ENCODE results near the gene KIRREL3.

KIRREL3 gene

GRCh38 chr11:126533560-126533959 is 467.0 kb downstream of the KIRREL3 start:
- H3K36me3 ChIP-seq (ENCODE audit: insufficient read depth, low read length): no peaks in the 10 kb centered on the region
- no peak overlapping the region for H3K4me3 ChIP-seq (ENCODE audit: low read depth, low read length)
- H3K27ac ChIP-seq (ENCODE audit: low read depth, low read length): no peak overlapping the region
- H3K79me2 ChIP-seq (ENCODE audit: control insufficient read depth, insufficient read depth, low read length, unreplicated experiment): no peaks in the 10 kb centered on the region
- no peak overlapping the region for H2AFZ ChIP-seq (ENCODE audit: low read length, unreplicated experiment)
- H3K4me1 ChIP-seq (ENCODE audit: control insufficient read depth, insufficient read depth, low read length, unreplicated experiment): no peaks in the 10 kb centered on the region
- peaks cover 11% of the 10 kb centered on the region; the same call in 1 of the 2 replicates for H3K27me3 ChIP-seq (ENCODE audit: insufficient read depth, low read length)

GRCh38 chr11:126530416-126530815 is 470.2 kb downstream of the KIRREL3 start:
- no peak overlapping the region for H3K27ac ChIP-seq (ENCODE audit: low read depth, low read length)
- peaks cover 5% of the 10 kb centered on the region for H3K27me3 ChIP-seq (ENCODE audit: insufficient read depth, low read length)
- no peaks in the 10 kb centered on the region for H3K4me1 ChIP-seq (ENCODE audit: control insufficient read depth, insufficient read depth, low read length, unreplicated experiment)
- H2AFZ ChIP-seq (ENCODE audit: low read length, unreplicated experiment): no peak overlapping the region
- H3K4me3 ChIP-seq (ENCODE audit: low read depth, low read length): no peak overlapping the region
- H3K79me2 ChIP-seq (ENCODE audit: control insufficient read depth, insufficient read depth, low read length, unreplicated experiment): no peaks in the 10 kb centered on the region
- no peaks in the 10 kb centered on the region for H3K36me3 ChIP-seq (ENCODE audit: insufficient read depth, low read length)

GRCh38 chr11:126529037-126529436 is 471.5 kb downstream of the KIRREL3 start:
- H3K27ac ChIP-seq (ENCODE audit: low read depth, low read length): no peak overlapping the region
- H3K36me3 ChIP-seq (ENCODE audit: insufficient read depth, low read length): no peaks in the 10 kb centered on the region
- H3K4me1 ChIP-seq (ENCODE audit: control insufficient read depth, insufficient read depth, low read length, unreplicated experiment): no peaks in the 10 kb centered on the region
- H3K27me3 ChIP-seq (ENCODE audit: insufficient read depth, low read length): peaks cover 5% of the 10 kb centered on the region
- H3K79me2 ChIP-seq (ENCODE audit: control insufficient read depth, insufficient read depth, low read length, unreplicated experiment): no peaks in the 10 kb centered on the region
- H3K4me3 ChIP-seq (ENCODE audit: low read depth, low read length): no peak overlapping the region
- H2AFZ ChIP-seq (ENCODE audit: low read length, unreplicated experiment): no peak overlapping the region

- peaks cover 5% of the 10 kb centered on the region for H3K27me3 ChIP-seq (ENCODE audit: insufficient read depth, low read length)
Observed at GRCh38 chr11:126528075-126528474, 472.5 kb downstream of the KIRREL3 start.

GRCh38 chr11:126527651-126528050 is 472.9 kb downstream of the KIRREL3 start:
- peaks cover 5% of the 10 kb centered on the region for H3K27me3 ChIP-seq (ENCODE audit: insufficient read depth, low read length)
- no peak overlapping the region for H3K27ac ChIP-seq (ENCODE audit: low read depth, low read length)
- H3K4me1 ChIP-seq (ENCODE audit: control insufficient read depth, insufficient read depth, low read length, unreplicated experiment): no peaks in the 10 kb centered on the region
- no peak overlapping the region for H3K4me3 ChIP-seq (ENCODE audit: low read depth, low read length)
- no peak overlapping the region for H2AFZ ChIP-seq (ENCODE audit: low read length, unreplicated experiment)
- H3K79me2 ChIP-seq (ENCODE audit: control insufficient read depth, insufficient read depth, low read length, unreplicated experiment): no peaks in the 10 kb centered on the region
- no peaks in the 10 kb centered on the region for H3K36me3 ChIP-seq (ENCODE audit: insufficient read depth, low read length)

More at GRCh38 chr11:126528075-126528474, 472.5 kb downstream of the KIRREL3 start:
- no peaks in the 10 kb centered on the region for H3K4me1 ChIP-seq (ENCODE audit: control insufficient read depth, insufficient read depth, low read length, unreplicated experiment)
- no peaks in the 10 kb centered on the region for H3K79me2 ChIP-seq (ENCODE audit: control insufficient read depth, insufficient read depth, low read length, unreplicated experiment)
- no peak overlapping the region for H2AFZ ChIP-seq (ENCODE audit: low read length, unreplicated experiment)
- no peak overlapping the region for H3K27ac ChIP-seq (ENCODE audit: low read depth, low read length)
- no peak overlapping the region for H3K4me3 ChIP-seq (ENCODE audit: low read depth, low read length)
- no peaks in the 10 kb centered on the region for H3K36me3 ChIP-seq (ENCODE audit: insufficient read depth, low read length)

- no peak overlapping the region for H2AFZ ChIP-seq (ENCODE audit: low read length, unreplicated experiment)
- no peaks in the 10 kb centered on the region for H3K36me3 ChIP-seq (ENCODE audit: insufficient read depth, low read length)
- H3K4me1 ChIP-seq (ENCODE audit: control insufficient read depth, insufficient read depth, low read length, unreplicated experiment): no peaks in the 10 kb centered on the region
- H3K79me2 ChIP-seq (ENCODE audit: control insufficient read depth, insufficient read depth, low read length, unreplicated experiment): no peaks in the 10 kb centered on the region
- no peak overlapping the region for H3K4me3 ChIP-seq (ENCODE audit: low read depth, low read length)
- H3K27me3 ChIP-seq (ENCODE audit: insufficient read depth, low read length): peaks cover 5% of the 10 kb centered on the region
- no peak overlapping the region for H3K27ac ChIP-seq (ENCODE audit: low read depth, low read length)
Observed at GRCh38 chr11:126526471-126526870, 474.1 kb downstream of the KIRREL3 start.

- Histone ChIP-seq H3K4me3 (ENCODE audit: low read depth, low read length) (no peak overlapping the region), H3K27ac (ENCODE audit: low read depth, low read length) (no peak overlapping the region), H3K27me3 (ENCODE audit: insufficient read depth, low read length) (peaks cover 5% of the 10 kb centered on the region), H3K4me1 (ENCODE audit: control insufficient read depth, insufficient read depth, low read length, unreplicated experiment) (no peaks in the 10 kb centered on the region), H3K36me3 (ENCODE audit: insufficient read depth, low read length) (no peaks in the 10 kb centered on the region), H3K79me2 (ENCODE audit: control insufficient read depth, insufficient read depth, low read length, unreplicated experiment) (no peaks in the 10 kb centered on the region), H2AFZ (ENCODE audit: low read length, unreplicated experiment) (no peak overlapping the region)
Observed at GRCh38 chr11:126525702-126526101, 474.9 kb downstream of the KIRREL3 start.

GRCh38 chr11:126525216-126525615 is 475.4 kb downstream of the KIRREL3 start:
- Histone ChIP-seq H3K79me2 (ENCODE audit: control insufficient read depth, insufficient read depth, low read length, unreplicated experiment) (no peaks in the 10 kb centered on the region), H3K36me3 (ENCODE audit: insufficient read depth, low read length) (no peaks in the 10 kb centered on the region), H3K4me1 (ENCODE audit: control insufficient read depth, insufficient read depth, low read length, unreplicated experiment) (no peaks in the 10 kb centered on the region), H3K27ac (ENCODE audit: low read depth, low read length) (no peak overlapping the region), H3K27me3 (ENCODE audit: insufficient read depth, low read length) (peaks cover 5% of the 10 kb centered on the region), H3K4me3 (ENCODE audit: low read depth, low read length) (no peak overlapping the region), H2AFZ (ENCODE audit: low read length, unreplicated experiment) (no peak overlapping the region)

GRCh38 chr11:126523441-126524205 is 476.9 kb downstream of the KIRREL3 start:
- Histone ChIP-seq H3K27ac (ENCODE audit: low read depth, low read length) (no peak overlapping the region), H3K4me3 (ENCODE audit: low read depth, low read length) (no peak overlapping the region), H2AFZ (ENCODE audit: low read length, unreplicated experiment) (no peak overlapping the region), H3K36me3 (ENCODE audit: insufficient read depth, low read length) (no peaks in the 10 kb centered on the region), H3K79me2 (ENCODE audit: control insufficient read depth, insufficient read depth, low read length, unreplicated experiment) (no peaks in the 10 kb centered on the region), H3K4me1 (ENCODE audit: control insufficient read depth, insufficient read depth, low read length, unreplicated experiment) (no peaks in the 10 kb centered on the region), H3K27me3 (ENCODE audit: insufficient read depth, low read length) (peaks cover 5% of the 10 kb centered on the region)

GRCh38 chr11:126522606-126523005 is 478.0 kb downstream of the KIRREL3 start:
- Histone ChIP-seq H3K27ac (ENCODE audit: low read depth, low read length) (no peak overlapping the region), H3K4me3 (ENCODE audit: low read depth, low read length) (no peak overlapping the region), H3K4me1 (ENCODE audit: control insufficient read depth, insufficient read depth, low read length, unreplicated experiment) (no peaks in the 10 kb centered on the region), H3K27me3 (ENCODE audit: insufficient read depth, low read length) (no peaks in the 10 kb centered on the region; the same call in 1 of the 2 replicates), H3K36me3 (ENCODE audit: insufficient read depth, low read length) (no peaks in the 10 kb centered on the region), H3K79me2 (ENCODE audit: control insufficient read depth, insufficient read depth, low read length, unreplicated experiment) (no peaks in the 10 kb centered on the region), H2AFZ (ENCODE audit: low read length, unreplicated experiment) (no peak overlapping the region)

GRCh38 chr11:126522152-126522551 is 478.4 kb downstream of the KIRREL3 start:
- Histone ChIP-seq H3K4me1 (ENCODE audit: control insufficient read depth, insufficient read depth, low read length, unreplicated experiment) (no peaks in the 10 kb centered on the region), H3K36me3 (ENCODE audit: insufficient read depth, low read length) (no peaks in the 10 kb centered on the region), H3K79me2 (ENCODE audit: control insufficient read depth, insufficient read depth, low read length, unreplicated experiment) (no peaks in the 10 kb centered on the region), H3K4me3 (ENCODE audit: low read depth, low read length) (no peak overlapping the region), H3K27me3 (ENCODE audit: insufficient read depth, low read length) (no peaks in the 10 kb centered on the region; the same call in 1 of the 2 replicates), H3K27ac (ENCODE audit: low read depth, low read length) (no peak overlapping the region), H2AFZ (ENCODE audit: low read length, unreplicated experiment) (no peak overlapping the region)

All from ACC112 (cell line).